Karpas-422 (cell line): ENCODE data around the gene LCORL. TPM values are rescaled to one million over a fixed set of nuclear protein-coding genes. Genes with fewer than 3 reads are reported as not detected.

ENCODE experiments used
- DNase-seq: peaks from one replicate; pipeline ENCODE4 v3.0.0-alpha.2; 2015
- H2AFZ ChIP-seq: fragments of 200-600 bp; sonication (generic); 2 replicates; pipeline ENCODE4 v1.6.1; 2014; ENCODE audit warnings: antibody characterized with exemption, low read length, mixed read lengths
- H3K27ac ChIP-seq: fragments of 200-600 bp; sonication (generic); 2 replicates; pipeline ENCODE4 v1.5.1; 2014; ENCODE audit warnings: mild to moderate bottlenecking, low read length, moderate library complexity
- H3K27me3 ChIP-seq: fragments of 200-600 bp; sonication (generic); 2 replicates; pipeline ENCODE4 v1.6.1; 2014; ENCODE audit warnings: low read length, mixed read lengths
- H3K36me3 ChIP-seq: fragments of 200-600 bp; sonication (generic); 2 replicates; pipeline ENCODE4 v1.6.1; 2014; ENCODE audit warnings: low read length, mixed read lengths; ENCODE audit not compliant: insufficient read depth
- H3K4me1 ChIP-seq: fragments of 200-600 bp; sonication (generic); 2 replicates; pipeline ENCODE4 v1.6.1; 2014; ENCODE audit warnings: mild to moderate bottlenecking, low read length, mixed read lengths
- H3K4me2 ChIP-seq: fragments of 200-600 bp; sonication (generic); 2 replicates; pipeline ENCODE4 v1.6.1; 2014; ENCODE audit warnings: low read length, low read depth, mild to moderate bottlenecking; ENCODE audit not compliant: poor library complexity, severe bottlenecking
- H3K4me3 ChIP-seq: fragments of 200-600 bp; sonication (generic); 2 replicates; pipeline ENCODE4 v1.5.1; 2014; ENCODE audit warnings: mild to moderate bottlenecking, antibody characterized with exemption, low read length, mixed read lengths
- H3K79me2 ChIP-seq: fragments of 200-600 bp; sonication (generic); 2 replicates; pipeline ENCODE4 v1.6.1; 2014; ENCODE audit warnings: mild to moderate bottlenecking, low read length, mixed read lengths
- H3K9ac ChIP-seq: fragments of 200-600 bp; sonication (generic); 2 replicates; pipeline ENCODE4 v1.6.0; 2014; ENCODE audit warnings: low read length
- H3K9me2 ChIP-seq: fragments of 200-600 bp; sonication (generic), shearing (Covaris generic); replicated peaks from 2 replicates; pipeline ENCODE4 v1.6.0; 2014; ENCODE audit warnings: mild to moderate bottlenecking, low read length, moderate library complexity; ENCODE audit not compliant: insufficient read depth
- H3K9me3 ChIP-seq: fragments of 300-700, 200-600 bp; sonication (generic); 2 replicates; pipeline ENCODE4 v1.6.1; 2014; ENCODE audit warnings: low read length, mixed read lengths
- H4K20me1 ChIP-seq: fragments of 200-600 bp; sonication (generic); 2 replicates; pipeline ENCODE4 v1.6.1; 2014; ENCODE audit warnings: mild to moderate bottlenecking, antibody characterized with exemption, low read length, low read depth; ENCODE audit not compliant: insufficient read depth
- total RNA-seq: library from RNA; depleted of rRNA; stranded (reverse); fragments of >200 nt; shearing (Covaris generic); gene quantifications from 2 replicates; pipeline ENCODE4 v1.2.3, GENCODE V29; 2014; ENCODE audit warnings: low replicate concordance

LCORL gene
- total RNA-seq, 1 experiment from 2014 or later: 50.1 TPM

GRCh38 chr4:17956245-17956644, 65.3 kb downstream of the LCORL start:
- Histone ChIP-seq H3K27me3 (no peaks in the 10 kb centered on the region), H3K4me3 (no peak overlapping the region), H3K79me2 (peaks cover 87% of the 10 kb centered on the region), H3K4me1 (no peaks in the 10 kb centered on the region; the same call in 1 of the 2 replicates), H3K36me3 (peaks cover 66% of the 10 kb centered on the region), H3K4me2 (no peak overlapping the region), H3K9me2 (no peaks in the 10 kb centered on the region), H3K9me3 (peaks cover 4% of the 10 kb centered on the region; the same call in 1 of the 2 replicates), H4K20me1 (no peaks in the 10 kb centered on the region), H3K27ac (no peak overlapping the region), H2AFZ (no peak overlapping the region), H3K9ac (no peak overlapping the region)
- DNase-seq: no peak

- H3K4me2 ChIP-seq: no peak overlapping the region
- no peak for DNase-seq
- peaks cover 93% of the 10 kb centered on the region for H3K79me2 ChIP-seq
- H4K20me1 ChIP-seq: no peaks in the 10 kb centered on the region
- H3K9ac ChIP-seq: no peak overlapping the region
- no peaks in the 10 kb centered on the region for H3K9me2 ChIP-seq
- no peaks in the 10 kb centered on the region for H3K9me3 ChIP-seq
- no peak overlapping the region for H3K4me3 ChIP-seq
- no peaks in the 10 kb centered on the region for H3K36me3 ChIP-seq
- no peak overlapping the region for H3K27ac ChIP-seq
- H2AFZ ChIP-seq: no peak overlapping the region
- no peaks in the 10 kb centered on the region for H3K27me3 ChIP-seq
- no peaks in the 10 kb centered on the region for H3K4me1 ChIP-seq
These were observed 76.3 kb downstream of the LCORL start for GRCh38 chr4:17945303-17945702.

- H3K9me2 ChIP-seq: no peaks in the 10 kb centered on the region
- no peaks in the 10 kb centered on the region for H3K27me3 ChIP-seq
- DNase-seq: no peak
- no peaks in the 10 kb centered on the region for H3K4me1 ChIP-seq
- H3K4me3 ChIP-seq: no peak overlapping the region
- H2AFZ ChIP-seq: no peak overlapping the region
- 0 out of 2 replicates have a peak, but pooled peaks cover 3% of the 10 kb centered on the region for H3K36me3 ChIP-seq
- H4K20me1 ChIP-seq: no peaks in the 10 kb centered on the region
- H3K9ac ChIP-seq: no peak overlapping the region
- no peak overlapping the region for H3K27ac ChIP-seq
- no peaks in the 10 kb centered on the region for H3K9me3 ChIP-seq
- peaks cover 70% of the 10 kb centered on the region for H3K79me2 ChIP-seq
- no peak overlapping the region for H3K4me2 ChIP-seq
These were observed 79.8 kb downstream of the LCORL start for GRCh38 chr4:17941731-17942130.

GRCh38 chr4:17939054-17939453, 82.5 kb downstream of the LCORL start:
- no peak overlapping the region for H3K4me2 ChIP-seq
- H2AFZ ChIP-seq: no peak overlapping the region

GRCh38 chr4:17934286-17934685, 87.3 kb downstream of the LCORL start:
- no peaks in the 10 kb centered on the region for H3K9me3 ChIP-seq
- H3K4me2 ChIP-seq: no peak overlapping the region
- H2AFZ ChIP-seq: no peak overlapping the region
- no peaks in the 10 kb centered on the region for H3K4me1 ChIP-seq
- no peaks in the 10 kb centered on the region for H3K27me3 ChIP-seq
- H3K79me2 ChIP-seq: peaks cover 75% of the 10 kb centered on the region
- no peaks in the 10 kb centered on the region for H4K20me1 ChIP-seq
- no peak overlapping the region for H3K9ac ChIP-seq
- H3K4me3 ChIP-seq: no peak overlapping the region
- peaks cover 8% of the 10 kb centered on the region; the same call in 1 of the 2 replicates for H3K36me3 ChIP-seq
- DNase-seq: peak; percentile 46
- no peak overlapping the region for H3K27ac ChIP-seq
- H3K9me2 ChIP-seq: no peaks in the 10 kb centered on the region

More at GRCh38 chr4:17939054-17939453, 82.5 kb downstream of the LCORL start:
- Histone ChIP-seq H3K27ac (no peak overlapping the region), H3K9ac (no peak overlapping the region), H3K27me3 (no peaks in the 10 kb centered on the region), H3K36me3 (peaks cover 3% of the 10 kb centered on the region; the same call in 1 of the 2 replicates), H3K4me1 (no peaks in the 10 kb centered on the region), H3K79me2 (peaks cover 67% of the 10 kb centered on the region), H3K9me3 (no peaks in the 10 kb centered on the region), H3K4me3 (no peak overlapping the region), H4K20me1 (no peaks in the 10 kb centered on the region), H3K9me2 (no peaks in the 10 kb centered on the region)
- no peak for DNase-seq

GRCh38 chr4:17933126-17933525, 88.4 kb downstream of the LCORL start:
- Histone ChIP-seq H3K4me2 (no peak overlapping the region), H3K9me3 (no peaks in the 10 kb centered on the region), H3K4me3 (no peak overlapping the region), H3K79me2 (peaks cover 79% of the 10 kb centered on the region), H4K20me1 (no peaks in the 10 kb centered on the region), H3K9ac (no peak overlapping the region), H2AFZ (no peak overlapping the region), H3K4me1 (no peaks in the 10 kb centered on the region), H3K27ac (no peak overlapping the region), H3K36me3 (peaks cover 5% of the 10 kb centered on the region; the same call in 1 of the 2 replicates), H3K27me3 (no peaks in the 10 kb centered on the region), H3K9me2 (no peaks in the 10 kb centered on the region)
- no peak for DNase-seq

- Histone ChIP-seq H3K4me3 (no peak overlapping the region), H3K9ac (no peak overlapping the region), H3K9me2 (no peaks in the 10 kb centered on the region), H3K27ac (no peak overlapping the region), H2AFZ (no peak overlapping the region), H3K9me3 (no peaks in the 10 kb centered on the region), H3K4me2 (no peak overlapping the region), H3K27me3 (no peaks in the 10 kb centered on the region), H4K20me1 (no peaks in the 10 kb centered on the region), H3K36me3 (peaks cover 5% of the 10 kb centered on the region; the same call in 1 of the 2 replicates), H3K4me1 (no peaks in the 10 kb centered on the region), H3K79me2 (peaks cover 87% of the 10 kb centered on the region)
- no peak for DNase-seq
These were observed 89.5 kb downstream of the LCORL start for GRCh38 chr4:17932041-17932440.

- DNase-seq: no peak
- Histone ChIP-seq H4K20me1 (no peaks in the 10 kb centered on the region), H3K4me3 (no peak overlapping the region), H3K36me3 (peaks cover 5% of the 10 kb centered on the region; the same call in 1 of the 2 replicates), H3K4me1 (no peaks in the 10 kb centered on the region), H3K27ac (no peak overlapping the region), H3K27me3 (no peaks in the 10 kb centered on the region), H2AFZ (no peak overlapping the region), H3K9me2 (no peaks in the 10 kb centered on the region), H3K4me2 (no peak overlapping the region), H3K9me3 (no peaks in the 10 kb centered on the region), H3K79me2 (peaks cover 87% of the 10 kb centered on the region), H3K9ac (no peak overlapping the region)
These were observed 91.3 kb downstream of the LCORL start for GRCh38 chr4:17930256-17930655.
